Activated CD4-positive, alpha-beta T cell treated with anti-CD3 and anti-CD28 coated beads, Interleukin-2, amount 10 ng/mL, durations not matched to agents 24 days and 14 days (primary cell): ENCODE data around the gene CAPNS1. TPM values are rescaled to one million over a fixed set of nuclear protein-coding genes. Genes with fewer than 3 reads are reported as not detected.

Experiments used
- DNase-seq: peaks from one replicate; pipeline ENCODE4 v3.0.0; 2022
- H3K27ac Mint-ChIP-seq: one replicate; pipeline ENCODE4 v1.8.0; 2022; ENCODE audit warnings: mild to moderate bottlenecking, mixed read lengths
- H3K27me3 Mint-ChIP-seq: one replicate; pipeline ENCODE4 v1.8.0; 2022; ENCODE audit warnings: mixed read lengths
- H3K36me3 Mint-ChIP-seq: one replicate; pipeline ENCODE4 v1.8.0; 2022; ENCODE audit warnings: low read depth, mild to moderate bottlenecking, mixed read lengths
- H3K4me1 Mint-ChIP-seq: one replicate; pipeline ENCODE4 v1.8.0; 2021; ENCODE audit warnings: mixed read lengths
- H3K4me3 Mint-ChIP-seq: one replicate; pipeline ENCODE4 v1.8.0; 2022; ENCODE audit warnings: mild to moderate bottlenecking, moderate library complexity, mixed read lengths
- H3K9me3 Mint-ChIP-seq: one replicate; pipeline ENCODE4 v1.8.0; 2021; ENCODE audit warnings: mixed read lengths
- intact Hi-C: fragments of 100-400 bp; cut with micrococcal nuclease; formaldehyde crosslinking; loops from one replicate; pipeline ENCODE4 v1.15.1; 2023
- total RNA-seq: library from RNA; stranded (reverse); gene quantifications from 2 replicates; pipeline ENCODE4 v1.2.3, GENCODE V29; 2022

The CAPNS1 gene
- total RNA-seq, 1 donor from 2014 or later: 351 TPM

DNA sequence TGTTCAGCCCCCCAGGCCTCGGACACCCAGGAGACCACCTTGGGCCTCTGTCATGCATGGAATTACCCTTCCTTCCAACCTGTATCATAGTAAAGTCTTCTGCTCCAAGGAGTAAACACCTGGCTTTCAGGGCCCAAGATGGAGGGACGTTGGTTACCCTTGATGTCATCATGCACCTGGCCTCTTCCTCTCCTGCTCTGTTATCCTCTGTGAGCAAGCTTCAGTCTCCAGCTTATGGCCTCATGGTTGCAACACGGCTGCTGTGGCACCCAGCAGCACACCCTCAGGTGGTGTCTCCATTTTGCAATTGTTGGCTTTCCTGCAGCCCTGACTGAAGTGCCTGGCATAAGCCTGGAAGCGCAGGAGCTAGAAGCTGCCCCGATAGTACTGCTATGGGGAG lies 32.9 kb upstream of the CAPNS1 start:
- no peak overlapping the region for H3K4me3 Mint-ChIP-seq
- no peaks in the 10 kb centered on the region for H3K9me3 Mint-ChIP-seq
- DNase-seq: no peak
- no peak overlapping the region for H3K27ac Mint-ChIP-seq
- peaks cover 26% of the 10 kb centered on the region for H3K36me3 Mint-ChIP-seq
- no peaks in the 10 kb centered on the region for H3K27me3 Mint-ChIP-seq
- no peaks in the 10 kb centered on the region for H3K4me1 Mint-ChIP-seq
- intact Hi-C loops: no loop called here

DNA sequence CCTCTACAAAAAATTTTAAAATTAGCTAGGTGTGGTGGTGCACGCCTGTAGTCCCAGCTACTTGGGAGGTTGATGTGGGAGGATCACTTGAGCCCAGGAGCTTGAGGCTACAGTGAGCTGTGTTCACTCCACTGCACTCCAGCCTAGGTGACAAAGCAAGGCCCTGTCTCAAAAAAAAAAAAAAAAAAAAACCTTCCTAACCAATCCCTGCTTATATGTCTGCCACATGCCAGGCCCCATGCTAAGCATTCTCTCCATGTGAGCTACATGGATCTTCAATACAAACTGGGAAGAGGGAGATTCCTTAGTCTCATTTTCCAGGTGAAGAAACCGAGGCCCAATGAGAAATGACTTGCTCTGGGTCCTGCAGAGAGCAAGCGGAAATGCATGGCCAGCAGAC lies 31.2 kb upstream of the CAPNS1 start:
- intact Hi-C loops: no loop called here
- Mint-ChIP-seq H3K27ac (no peak overlapping the region), H3K4me1 (peaks cover 6% of the 10 kb centered on the region), H3K27me3 (no peaks in the 10 kb centered on the region), H3K9me3 (no peaks in the 10 kb centered on the region), H3K4me3 (no peak overlapping the region), H3K36me3 (peaks cover 31% of the 10 kb centered on the region)
- DNase-seq: no peak

DNA sequence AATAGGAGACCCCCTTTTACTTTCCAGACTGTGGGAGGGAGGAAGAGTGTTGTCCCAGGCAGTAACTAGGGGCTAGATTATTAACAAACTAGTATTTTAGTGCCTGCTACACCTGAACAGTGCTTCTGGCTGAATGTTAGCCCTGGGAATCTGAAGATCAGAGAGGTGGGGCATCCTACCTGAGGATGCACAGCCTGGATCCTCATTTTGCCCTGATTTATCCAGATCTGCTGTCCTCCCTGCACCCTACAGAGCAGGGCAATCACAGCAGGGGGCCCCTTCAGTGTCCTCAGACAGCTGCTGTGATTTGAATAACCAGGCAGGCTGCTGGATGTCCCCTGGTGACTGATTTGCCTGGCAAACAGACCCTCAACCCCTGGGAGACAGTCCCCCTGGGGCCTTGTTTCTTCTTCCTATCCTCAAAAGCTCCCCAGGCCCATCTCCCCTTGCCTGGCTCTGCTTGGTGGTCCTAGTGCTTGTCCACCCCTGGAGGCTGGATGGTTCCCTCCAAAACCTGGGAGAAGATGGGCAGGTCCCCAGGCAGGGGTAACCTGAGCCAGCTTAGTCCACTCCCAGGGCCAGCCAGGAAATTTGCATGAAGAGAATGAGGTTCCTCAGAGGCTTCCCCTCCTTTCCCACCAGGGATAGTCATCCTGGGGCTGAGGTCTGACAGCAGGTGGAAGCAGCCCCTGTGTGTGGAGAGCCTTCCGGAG lies 29.2 kb upstream of the CAPNS1 start, which contains the start of gene OVOL3:
TSS of gene OVOL3 (plus strand) at position 657 of the 713 bp plus-strand sequence. CDS start 60 bp downstream, outside the sequence.
- H3K4me3 Mint-ChIP-seq: no peak within 1 kb of the TSS
- DNase-seq: no peak
- intact Hi-C loops: loop anchor here (10.0 kb wide), 2 partner anchors 366 to 1354 kb away; partner anchors contain the start of genes IGFLR1, LIN37, PSENEN and U2AF1L4
- peaks cover 16% of the 10 kb centered on the region for H3K4me1 Mint-ChIP-seq
- peaks cover 4% of the 10 kb centered on the region for H3K27me3 Mint-ChIP-seq
- H3K9me3 Mint-ChIP-seq: no peaks in the 10 kb centered on the region
- no peak within 1 kb of the TSS for H3K27ac Mint-ChIP-seq
- peaks cover 30% of the 10 kb centered on the region for H3K36me3 Mint-ChIP-seq

DNA sequence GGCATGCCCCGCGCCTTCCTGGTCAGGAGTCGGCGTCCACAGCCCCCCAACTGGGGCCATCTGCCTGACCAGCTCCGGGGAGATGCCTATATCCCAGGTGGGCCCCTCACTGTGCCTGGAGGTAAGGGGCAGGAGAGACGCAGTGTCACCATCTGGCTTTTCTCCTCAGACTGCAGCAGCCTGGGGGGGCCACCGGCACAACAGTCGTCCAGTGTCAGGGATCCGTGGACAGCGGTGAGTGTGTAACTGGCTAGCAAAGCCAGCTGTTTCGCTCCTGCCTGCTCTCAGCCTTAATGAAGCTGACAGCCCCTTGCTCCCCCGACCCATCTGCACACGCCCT lies 28.7 kb upstream of the CAPNS1 start:
- DNase-seq: no peak
- intact Hi-C loops: loop anchor here (10.0 kb wide), 2 partner anchors 366 to 1354 kb away; partner anchors contain the start of genes IGFLR1, LIN37, PSENEN and U2AF1L4
- Mint-ChIP-seq H3K4me3 (no peak overlapping the region), H3K27me3 (peaks cover 4% of the 10 kb centered on the region), H3K27ac (no peak overlapping the region), H3K4me1 (peaks cover 18% of the 10 kb centered on the region), H3K36me3 (peaks cover 29% of the 10 kb centered on the region), H3K9me3 (no peaks in the 10 kb centered on the region)

DNA sequence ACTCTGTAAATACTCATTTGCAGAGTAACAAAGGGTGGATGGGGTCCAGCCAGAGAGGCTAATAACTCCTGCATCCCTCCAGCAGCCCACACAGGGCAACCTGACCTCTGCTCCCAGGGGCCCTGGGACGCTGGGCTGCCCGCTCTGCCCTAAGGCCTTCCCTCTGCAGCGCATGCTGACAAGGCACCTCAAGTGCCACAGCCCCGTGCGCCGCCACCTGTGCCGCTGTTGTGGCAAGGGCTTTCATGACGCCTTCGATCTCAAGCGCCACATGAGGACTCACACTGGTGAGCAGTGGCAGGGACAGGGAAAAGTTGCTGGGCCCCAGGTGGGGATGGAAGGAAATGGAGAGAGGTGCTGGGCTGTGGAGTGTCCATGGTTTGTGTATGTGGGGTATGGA lies 27.2 kb upstream of the CAPNS1 start:
- Mint-ChIP-seq H3K4me3 (peak overlapping the region; percentile 94), H3K27me3 (peaks cover 4% of the 10 kb centered on the region), H3K27ac (peak overlapping the region; percentile 71), H3K9me3 (no peaks in the 10 kb centered on the region), H3K36me3 (peaks cover 25% of the 10 kb centered on the region), H3K4me1 (peaks cover 25% of the 10 kb centered on the region)
- DNase-seq: no peak
- intact Hi-C loops: loop anchor here (10.0 kb wide), 2 partner anchors 368 to 1352 kb away; partner anchors contain the start of genes IGFLR1, LIN37, PSENEN and U2AF1L4

DNA sequence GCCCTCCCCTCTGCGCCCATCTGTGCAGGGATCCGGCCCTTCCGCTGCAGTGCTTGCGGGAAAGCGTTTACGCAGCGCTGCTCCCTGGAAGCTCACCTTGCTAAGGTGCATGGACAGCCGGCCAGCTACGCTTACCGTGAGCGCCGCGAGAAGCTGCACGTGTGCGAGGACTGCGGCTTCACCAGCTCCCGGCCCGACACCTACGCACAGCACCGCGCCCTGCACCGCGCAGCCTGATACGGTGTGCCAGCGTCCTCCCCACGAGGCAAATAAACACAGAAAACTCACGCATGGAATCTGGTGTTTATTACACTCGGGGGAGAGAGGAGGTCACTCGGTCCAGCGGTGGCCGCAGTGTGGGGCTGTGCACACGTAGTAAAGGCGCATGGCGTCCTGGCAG lies 26.4 kb upstream of the CAPNS1 start:
- H3K4me3 Mint-ChIP-seq: peak overlapping the region; percentile 94
- H3K36me3 Mint-ChIP-seq: peaks cover 31% of the 10 kb centered on the region
- peak overlapping the region; percentile 95 for H3K27ac Mint-ChIP-seq
- no peaks in the 10 kb centered on the region for H3K9me3 Mint-ChIP-seq
- intact Hi-C loops: loop anchor here (10.0 kb wide), 2 partner anchors 369 to 1351 kb away; partner anchors contain the start of genes IGFLR1, LIN37, PSENEN and U2AF1L4
- peaks cover 4% of the 10 kb centered on the region for H3K27me3 Mint-ChIP-seq
- no peak for DNase-seq
- H3K4me1 Mint-ChIP-seq: peaks cover 28% of the 10 kb centered on the region

DNA sequence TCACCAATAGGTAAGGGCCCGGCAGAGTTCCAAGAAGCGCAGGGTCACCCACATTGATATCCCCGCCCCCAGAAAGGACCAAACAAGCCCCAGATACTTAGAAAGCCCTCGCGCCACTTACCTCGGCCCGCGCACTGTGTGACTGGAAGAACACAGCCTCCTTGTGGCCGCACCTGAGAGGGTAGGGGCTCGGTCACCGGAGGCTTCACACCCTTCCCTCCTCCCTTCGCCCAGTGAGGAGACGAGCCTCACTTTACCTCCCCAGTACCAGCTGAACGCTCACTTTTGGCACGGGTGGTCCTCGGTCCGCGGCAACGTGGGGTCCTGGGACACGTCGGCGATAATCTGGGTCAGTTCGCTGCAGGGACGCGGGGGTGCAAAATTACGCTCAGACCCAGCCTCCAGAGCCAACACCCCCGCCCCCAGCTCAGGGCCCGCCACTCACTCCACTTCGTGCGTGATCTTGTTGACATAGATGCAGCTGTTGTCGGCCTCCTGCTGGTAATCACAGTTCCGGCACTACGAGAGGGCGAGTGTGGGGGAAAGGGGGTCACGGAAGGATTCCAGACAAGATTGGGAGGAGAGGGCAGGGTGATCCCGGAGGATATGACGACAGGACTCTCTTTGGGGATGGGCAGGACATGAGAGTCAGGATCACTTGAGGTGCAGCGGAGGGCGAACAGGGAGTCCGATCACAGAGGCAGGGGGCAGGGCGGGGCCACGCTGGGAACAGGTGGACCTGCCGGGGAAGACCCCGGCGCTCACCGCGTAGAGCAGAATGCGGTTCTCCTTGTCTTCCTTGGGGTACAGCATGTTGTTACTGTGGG lies 25.8 kb upstream of the CAPNS1 start:
- Mint-ChIP-seq H3K9me3 (no peaks in the 10 kb centered on the region), H3K36me3 (peaks cover 32% of the 10 kb centered on the region), H3K4me1 (peaks cover 28% of the 10 kb centered on the region), H3K27me3 (peaks cover 4% of the 10 kb centered on the region), H3K27ac (peak overlapping the region; percentile 95), H3K4me3 (peak overlapping the region; percentile 94)
- intact Hi-C loops: loop anchor here (10.0 kb wide), 2 partner anchors 369 to 1351 kb away; partner anchors contain the start of genes IGFLR1, LIN37, PSENEN and U2AF1L4
- peak; percentile 75 for DNase-seq

DNA sequence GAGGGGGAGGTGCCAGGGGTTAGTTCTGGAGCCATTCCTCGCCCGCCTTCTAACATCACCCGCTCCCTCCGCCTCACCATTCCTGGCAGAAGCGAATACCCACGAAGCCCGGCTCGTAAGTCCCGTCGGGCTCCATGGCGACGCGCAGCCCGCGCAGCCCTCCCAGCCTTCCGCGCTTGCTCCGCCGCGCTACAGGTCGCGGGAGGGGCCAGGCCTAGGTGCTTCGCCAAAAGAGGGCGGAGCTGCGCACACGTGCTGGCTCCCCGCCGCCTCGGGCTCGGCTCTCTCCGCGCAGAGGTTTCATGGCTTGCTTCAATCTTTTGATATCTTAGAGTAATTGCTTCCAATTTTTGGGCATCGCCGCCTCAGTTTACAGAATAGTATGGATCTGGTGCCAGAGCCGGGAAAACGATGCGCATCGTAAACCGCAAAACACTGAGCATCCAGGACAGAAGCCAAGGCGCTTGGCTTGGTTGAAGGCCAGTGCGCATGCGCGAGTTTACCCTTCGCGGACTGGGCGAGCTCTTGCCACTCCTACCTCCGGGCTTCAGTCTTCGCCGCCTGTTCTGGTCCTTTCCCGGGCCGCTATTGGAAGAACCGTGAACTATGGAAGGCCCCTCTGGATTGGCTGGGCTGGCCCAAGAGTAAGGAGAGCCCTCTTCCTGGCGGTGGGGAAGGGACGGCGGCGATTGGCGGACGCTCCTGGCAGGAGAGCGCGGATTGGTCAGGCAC lies 25.0 kb upstream of the CAPNS1 start, which contains the start of gene POLR2I:
TSS of gene POLR2I (minus strand) at position 155 of the 732 bp plus-strand sequence. CDS start at position 136, 19 bp downstream.
- Mint-ChIP-seq H3K4me3 (peak within 1 kb of the TSS; percentile 94), H3K9me3 (no peaks in the 10 kb centered on the region)

DNA sequence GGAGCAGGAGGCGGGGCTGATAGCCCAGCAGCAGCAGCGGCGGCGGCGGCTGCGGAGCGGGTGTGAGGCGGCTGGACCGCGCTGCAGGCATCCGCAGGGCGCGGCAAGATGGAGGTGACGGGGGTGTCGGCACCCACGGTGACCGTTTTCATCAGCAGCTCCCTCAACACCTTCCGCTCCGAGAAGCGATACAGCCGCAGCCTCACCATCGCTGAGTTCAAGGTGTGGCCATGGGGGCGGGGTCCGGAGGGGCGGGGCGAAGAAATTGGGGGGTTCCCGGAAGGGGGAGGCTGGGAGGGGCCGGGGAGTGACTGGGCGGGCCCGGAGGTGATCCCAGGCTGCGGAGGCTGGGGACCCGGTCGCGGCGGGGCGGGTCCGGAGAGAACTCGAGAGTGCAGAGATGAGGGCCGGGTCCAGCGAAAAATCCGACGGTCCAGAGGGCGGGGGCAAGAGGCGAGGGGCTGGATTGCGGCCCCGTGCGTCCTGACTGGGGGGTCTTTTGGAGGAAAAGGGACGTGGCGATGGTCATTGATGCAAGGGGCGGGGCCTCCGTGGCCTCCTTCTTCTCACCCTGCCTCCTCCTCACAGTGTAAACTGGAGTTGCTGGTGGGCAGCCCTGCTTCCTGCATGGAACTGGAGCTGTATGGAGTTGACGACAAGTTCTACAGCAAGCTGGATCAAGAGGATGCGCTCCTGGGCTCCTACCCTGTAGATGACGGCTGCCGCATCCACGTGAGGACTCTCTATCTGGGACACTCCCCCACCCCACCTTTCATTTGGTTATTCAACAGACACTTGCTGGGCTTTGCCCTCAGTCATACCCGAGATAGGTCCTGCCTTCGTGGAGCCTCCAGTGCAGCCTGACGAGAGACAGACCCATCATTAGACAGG lies 24.2 kb upstream of the CAPNS1 start, which contains the start of gene TBCB:
TSS of gene TBCB (plus strand) at position 16 of the 891 bp plus-strand sequence. CDS start at position 109, 93 bp downstream.
- Mint-ChIP-seq H3K4me3 (peak within 1 kb of the TSS; percentile 94), H3K9me3 (no peaks in the 10 kb centered on the region), H3K27me3 (peaks cover 4% of the 10 kb centered on the region), H3K4me1 (peaks cover 32% of the 10 kb centered on the region), H3K36me3 (peaks cover 44% of the 10 kb centered on the region), H3K27ac (peak within 1 kb of the TSS; percentile 95)
- intact Hi-C loops: loop anchor here (1.0 to 10.0 kb wide), 8 partner anchors 12 to 1349 kb away; partner anchors contain the start of genes ALKBH6, CAPNS1, IGFLR1 and LIN37
- peak; percentile 94 for DNase-seq

More for the DNA sequence above, 25.0 kb upstream of the CAPNS1 start, which contains the start of gene POLR2I:
- peak; percentile 99 for DNase-seq
- peak within 1 kb of the TSS; percentile 95 for H3K27ac Mint-ChIP-seq
- peaks cover 28% of the 10 kb centered on the region for H3K4me1 Mint-ChIP-seq
- peaks cover 4% of the 10 kb centered on the region for H3K27me3 Mint-ChIP-seq
- peaks cover 37% of the 10 kb centered on the region for H3K36me3 Mint-ChIP-seq
- intact Hi-C loops: loop anchor here (1.0 to 10.0 kb wide), 8 partner anchors 12 to 1350 kb away; partner anchors contain the start of genes ALKBH6, CAPNS1, IGFLR1 and LIN37

DNA sequence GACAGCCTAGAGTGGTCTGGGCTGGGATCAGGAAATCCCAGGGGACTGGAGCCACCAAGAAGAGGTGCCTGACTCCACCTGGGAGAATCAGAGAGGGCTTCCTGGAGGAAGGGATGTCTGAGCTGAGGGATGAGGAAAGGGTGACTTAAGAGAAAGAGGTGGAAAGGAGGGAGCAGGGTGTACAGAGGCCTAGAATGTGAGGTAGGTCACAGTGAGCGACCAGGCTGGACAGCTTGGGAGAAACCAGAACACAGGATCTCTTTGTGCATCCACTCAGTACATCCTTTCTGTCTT lies 23.6 kb upstream of the CAPNS1 start:
- Mint-ChIP-seq H3K27ac (peak overlapping the region; percentile 95), H3K4me3 (peak overlapping the region; percentile 94), H3K9me3 (no peaks in the 10 kb centered on the region), H3K27me3 (peaks cover 4% of the 10 kb centered on the region), H3K4me1 (peaks cover 32% of the 10 kb centered on the region), H3K36me3 (peaks cover 48% of the 10 kb centered on the region)
- intact Hi-C loops: loop anchor here (10.0 kb wide), 2 partner anchors 371 to 1349 kb away; partner anchors contain the start of genes IGFLR1, LIN37, PSENEN and U2AF1L4
- no peak for DNase-seq

DNA sequence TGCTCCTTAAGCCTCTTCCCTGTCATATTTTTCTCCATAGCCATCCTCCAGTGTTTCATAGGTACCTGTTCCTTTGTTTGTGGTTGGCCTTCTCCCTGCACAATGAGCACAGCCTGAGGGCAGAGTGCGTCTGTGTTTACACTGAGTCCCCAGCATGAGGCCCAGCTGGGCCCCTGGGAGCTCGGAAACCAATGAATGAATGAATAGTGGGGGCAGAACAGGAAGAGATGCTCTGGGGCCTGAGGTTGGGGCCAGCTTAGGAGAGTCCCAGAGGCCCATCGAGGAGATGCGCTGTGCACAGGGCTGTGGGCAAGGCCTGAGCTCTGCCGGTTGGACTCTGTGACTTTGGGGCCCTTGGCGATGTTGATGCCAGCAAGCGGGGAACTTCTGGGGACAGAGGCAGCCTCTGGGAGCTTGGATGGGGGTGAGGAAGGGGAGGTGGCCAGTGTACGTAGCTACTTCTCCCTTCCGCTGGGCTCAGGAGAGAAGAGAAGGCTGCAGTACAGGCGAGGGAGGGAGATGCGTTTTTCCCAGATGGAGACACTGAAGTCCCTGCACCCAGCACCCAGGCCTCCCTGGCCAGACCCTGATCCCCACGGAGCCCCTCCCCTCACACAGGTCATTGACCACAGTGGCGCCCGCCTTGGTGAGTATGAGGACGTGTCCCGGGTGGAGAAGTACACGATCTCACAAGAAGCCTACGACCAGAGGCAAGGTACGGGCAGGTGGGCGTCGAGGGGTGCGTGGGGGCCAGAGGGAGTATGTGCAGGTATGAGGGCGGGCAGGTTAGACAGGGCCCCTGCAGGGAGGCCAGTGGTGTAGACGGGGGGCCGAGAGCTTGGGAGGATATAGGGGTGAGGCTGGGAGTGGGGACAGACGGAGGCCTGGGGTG lies 19.5 kb upstream of the CAPNS1 start:
- no peak for DNase-seq
- H3K27me3 Mint-ChIP-seq: no peaks in the 10 kb centered on the region
- H3K9me3 Mint-ChIP-seq: no peaks in the 10 kb centered on the region
- H3K4me3 Mint-ChIP-seq: no peak overlapping the region
- intact Hi-C loops: no loop called here
- no peak overlapping the region for H3K27ac Mint-ChIP-seq
- H3K36me3 Mint-ChIP-seq: peaks cover 50% of the 10 kb centered on the region
- peaks cover 16% of the 10 kb centered on the region for H3K4me1 Mint-ChIP-seq
